Activated T-helper 2 cell treated with anti-CD3 and anti-CD28 coated beads, Interferon-gamma antibody, Interleukin-2, Interleukin-4, amounts not matched to agents 10 μg/mL and 5 μg/mL and 100 μg/mL, durations not matched to agents 14 hours and 24 hours and 36 hours (primary cell): ENCODE data around the gene NKAP. TPM values are rescaled to one million over a fixed set of nuclear protein-coding genes. Genes with fewer than 3 reads are reported as not detected.
"Not testable (repeated sequence)": the region's sequence is repeated elsewhere in the genome, so short reads cannot be mapped to it uniquely, and the experiment has no call there.

ENCODE experiments used
- DNase-seq: peaks from one replicate; pipeline ENCODE4 v3.0.0; 2021; ENCODE audit warnings: low spot score
- H3K27ac Mint-ChIP-seq: one replicate; pipeline ENCODE4 v1.8.0; 2021; ENCODE audit warnings: mixed read lengths
- H3K27me3 Mint-ChIP-seq: one replicate; pipeline ENCODE4 v1.8.0; 2021; ENCODE audit warnings: low read depth, mixed read lengths
- H3K36me3 Mint-ChIP-seq: one replicate; pipeline ENCODE4 v1.8.0; 2021; ENCODE audit warnings: low read depth, mixed read lengths
- H3K4me1 Mint-ChIP-seq: one replicate; pipeline ENCODE4 v1.8.0; 2021; ENCODE audit warnings: low read depth, mixed read lengths
- H3K4me3 Mint-ChIP-seq: one replicate; pipeline ENCODE4 v1.8.0; 2021; ENCODE audit warnings: low read depth, mild to moderate bottlenecking, moderate library complexity, mixed read lengths
- H3K9me3 Mint-ChIP-seq: one replicate; pipeline ENCODE4 v1.8.0; 2021; ENCODE audit warnings: mixed read lengths
- intact Hi-C: fragments of 100-400 bp; cut with micrococcal nuclease; formaldehyde crosslinking; loops from one replicate; pipeline ENCODE4 v1.15.1; 2023
- total RNA-seq: library from RNA; stranded (reverse); gene quantifications from 2 replicates; pipeline ENCODE4 v1.2.3, GENCODE V29; 2022

NKAP gene
- total RNA-seq, 1 donor from 2014 or later: 10.4 TPM

DNA sequence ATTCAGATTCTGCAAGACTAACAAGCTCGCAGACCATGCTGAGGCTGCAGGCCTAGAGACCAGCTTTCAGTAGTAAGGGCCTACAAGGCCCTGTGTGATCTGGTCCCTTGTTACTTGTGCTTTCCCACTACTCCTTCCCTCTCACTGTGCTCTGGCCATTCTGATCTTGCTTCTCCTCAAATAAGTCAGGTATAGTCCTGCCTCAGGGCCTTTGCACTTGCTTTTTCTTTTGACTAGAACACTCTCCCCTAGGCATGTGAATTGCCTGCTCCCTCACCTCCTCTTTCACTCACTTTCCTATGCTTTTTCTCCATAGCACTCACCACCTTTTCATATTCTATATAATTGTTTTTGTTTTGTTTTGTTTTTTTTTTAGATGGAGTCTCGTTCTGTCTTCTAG, 25.7 kb downstream of the NKAP start:
- intact Hi-C loops: no loop called here
- no peak for DNase-seq
- no peaks in the 10 kb centered on the region for H3K9me3 Mint-ChIP-seq
- no peak overlapping the region for H3K27ac Mint-ChIP-seq
- H3K36me3 Mint-ChIP-seq: peaks cover under 1% of the 10 kb centered on the region
- no peaks in the 10 kb centered on the region for H3K27me3 Mint-ChIP-seq
- H3K4me1 Mint-ChIP-seq: no peaks in the 10 kb centered on the region
- H3K4me3 Mint-ChIP-seq: no peak overlapping the region

DNA sequence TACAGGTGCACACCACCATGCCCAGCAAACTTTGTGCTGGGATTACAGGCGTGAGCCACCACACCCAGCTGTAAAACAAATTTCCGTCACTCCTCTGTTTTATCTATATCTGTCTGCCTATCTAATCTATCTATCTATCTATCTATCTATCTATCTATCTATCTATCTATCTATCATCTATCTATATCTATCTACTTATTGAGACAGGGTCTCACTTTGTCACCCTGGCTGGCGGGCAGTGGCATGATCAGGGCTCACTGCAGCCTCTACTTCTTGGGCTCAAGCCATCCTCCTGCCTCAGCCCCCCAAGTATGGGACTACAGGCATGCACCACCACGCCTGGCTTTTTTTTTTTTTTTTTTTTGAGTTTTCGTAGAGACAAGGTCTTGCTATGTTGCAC, 27.2 kb downstream of the NKAP start:
- H3K27ac Mint-ChIP-seq: no peak overlapping the region
- intact Hi-C loops: no loop called here
- H3K36me3 Mint-ChIP-seq: no peaks in the 10 kb centered on the region
- H3K27me3 Mint-ChIP-seq: no peaks in the 10 kb centered on the region
- H3K4me3 Mint-ChIP-seq: no peak overlapping the region
- no peaks in the 10 kb centered on the region for H3K4me1 Mint-ChIP-seq
- no peak for DNase-seq
- H3K9me3 Mint-ChIP-seq: no peaks in the 10 kb centered on the region

DNA sequence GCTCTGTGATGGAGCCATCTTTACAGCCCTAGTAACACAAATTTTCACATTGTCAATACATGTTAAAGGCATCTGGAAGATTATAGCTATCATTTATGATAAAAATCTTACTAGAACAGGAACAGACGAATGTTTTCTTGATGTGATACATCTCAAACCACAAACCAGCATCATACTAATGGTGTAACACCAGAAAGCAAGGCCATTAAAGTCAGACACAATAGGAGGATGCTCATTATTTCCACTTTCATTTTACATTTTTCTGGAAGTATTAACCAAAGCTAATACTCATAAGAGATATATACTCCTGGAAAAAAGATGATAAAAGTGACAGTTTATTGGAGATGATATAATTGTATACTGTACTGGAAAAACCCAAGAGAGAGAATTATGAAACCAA, 42.6 kb downstream of the NKAP start:
- H3K27me3 Mint-ChIP-seq: no peaks in the 10 kb centered on the region
- no peak for DNase-seq
- H3K36me3 Mint-ChIP-seq: no peaks in the 10 kb centered on the region
- no peaks in the 10 kb centered on the region for H3K9me3 Mint-ChIP-seq
- H3K4me1 Mint-ChIP-seq: peaks cover 5% of the 10 kb centered on the region
- no peak overlapping the region for H3K4me3 Mint-ChIP-seq
- intact Hi-C loops: no loop called here
- no peak overlapping the region for H3K27ac Mint-ChIP-seq

DNA sequence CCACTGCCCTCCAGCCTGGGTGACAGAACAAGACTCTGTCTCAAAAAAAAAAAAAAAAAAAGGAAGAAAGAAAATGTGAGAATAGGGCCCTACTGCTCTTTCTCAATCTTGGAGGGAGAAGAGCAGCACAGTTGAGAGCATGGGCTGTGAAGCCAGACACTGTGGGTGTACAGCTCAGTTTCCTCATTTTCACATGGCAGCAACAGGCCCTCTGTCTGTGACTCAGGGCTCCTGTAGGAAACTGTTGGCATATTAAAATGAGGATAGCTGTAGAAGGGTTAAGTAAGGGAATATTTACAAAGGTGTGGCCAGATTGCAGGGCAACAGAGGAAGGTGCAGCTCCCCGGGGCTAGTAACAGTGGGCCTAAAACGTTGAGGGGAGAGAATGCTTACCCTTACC, 44.4 kb downstream of the NKAP start:
- Mint-ChIP-seq H3K4me3 (no peak overlapping the region), H3K27ac (no peak overlapping the region), H3K9me3 (no peaks in the 10 kb centered on the region), H3K4me1 (peaks cover 5% of the 10 kb centered on the region), H3K36me3 (no peaks in the 10 kb centered on the region), H3K27me3 (no peaks in the 10 kb centered on the region)
- intact Hi-C loops: no loop called here
- DNase-seq: no peak

DNA sequence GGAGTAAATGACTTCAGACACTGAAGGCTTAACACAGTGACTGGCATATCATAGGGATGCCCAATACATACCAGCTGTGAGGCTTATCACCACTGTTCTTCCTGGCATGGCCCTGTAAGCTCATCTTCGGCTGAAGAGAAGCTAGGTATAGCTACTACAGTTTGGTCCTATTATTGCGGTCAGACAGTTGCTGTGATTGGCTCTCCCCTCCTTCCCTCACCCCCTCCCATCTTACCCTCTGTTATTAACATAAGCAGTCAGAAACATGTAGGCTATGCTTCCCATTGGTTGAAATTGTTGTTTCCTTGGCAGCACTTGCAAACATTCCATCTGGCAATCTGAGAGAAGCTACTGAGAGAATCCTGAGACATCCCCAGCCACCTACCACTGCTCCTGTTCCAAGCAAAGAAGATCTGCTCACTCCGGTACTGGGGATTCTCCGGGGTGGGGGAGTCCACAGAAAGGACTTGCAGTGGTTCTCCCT, 47.7 kb downstream of the NKAP start, which contains the start of gene AKAP14:
Gene AKAP14 (plus strand): TSS at position 51 of the 484 bp plus-strand sequence. CDS start 7,331 bp downstream, outside the sequence.
- Mint-ChIP-seq H3K9me3 (no peaks in the 10 kb centered on the region), H3K36me3 (no peaks in the 10 kb centered on the region), H3K27ac (no peak within 1 kb of the TSS), H3K4me3 (no peak within 1 kb of the TSS), H3K27me3 (no peaks in the 10 kb centered on the region), H3K4me1 (peaks cover 3% of the 10 kb centered on the region)
- intact Hi-C loops: no loop called here
- no peak for DNase-seq

DNA sequence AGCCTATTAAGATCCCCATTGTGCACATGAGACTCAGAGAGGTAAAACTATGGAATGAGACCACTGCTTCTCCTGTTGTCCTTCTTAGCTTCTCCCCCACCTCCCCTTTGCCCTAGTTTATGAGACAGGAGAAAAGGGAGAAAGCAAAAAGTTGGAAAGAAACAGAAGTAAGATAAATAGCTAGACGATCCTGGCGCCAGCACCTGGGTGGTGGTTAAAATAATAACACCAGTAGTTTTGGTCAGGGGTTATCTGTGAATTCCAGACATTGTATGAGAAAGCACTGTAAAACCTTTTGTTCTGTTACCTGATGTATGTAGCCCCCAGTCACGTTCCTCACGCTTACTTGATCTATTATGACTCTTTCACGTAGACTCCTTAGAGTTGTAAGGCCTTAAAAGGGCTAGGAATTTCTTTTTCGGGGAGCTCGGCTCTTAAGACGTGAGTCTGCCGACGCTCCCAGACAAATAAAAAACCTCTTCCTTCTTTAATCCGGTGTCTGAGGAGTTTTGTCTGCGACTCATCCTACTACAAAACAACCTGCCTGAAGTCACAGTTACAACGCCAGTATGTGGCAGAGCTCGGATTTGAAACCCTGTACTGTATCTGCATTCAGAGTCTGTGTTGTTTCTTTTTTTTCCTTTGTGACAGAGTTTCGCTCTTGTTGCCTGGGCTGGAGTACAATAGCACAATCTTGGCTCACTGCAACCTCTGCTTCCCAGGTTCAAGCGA, 51.4 kb downstream of the NKAP start:
- H3K36me3 Mint-ChIP-seq, DNase-seq, H3K27me3 Mint-ChIP-seq, H3K4me1 Mint-ChIP-seq, H3K4me3 Mint-ChIP-seq, H3K9me3 Mint-ChIP-seq, intact Hi-C loops, H3K27ac Mint-ChIP-seq: not testable (repeated sequence)

DNA sequence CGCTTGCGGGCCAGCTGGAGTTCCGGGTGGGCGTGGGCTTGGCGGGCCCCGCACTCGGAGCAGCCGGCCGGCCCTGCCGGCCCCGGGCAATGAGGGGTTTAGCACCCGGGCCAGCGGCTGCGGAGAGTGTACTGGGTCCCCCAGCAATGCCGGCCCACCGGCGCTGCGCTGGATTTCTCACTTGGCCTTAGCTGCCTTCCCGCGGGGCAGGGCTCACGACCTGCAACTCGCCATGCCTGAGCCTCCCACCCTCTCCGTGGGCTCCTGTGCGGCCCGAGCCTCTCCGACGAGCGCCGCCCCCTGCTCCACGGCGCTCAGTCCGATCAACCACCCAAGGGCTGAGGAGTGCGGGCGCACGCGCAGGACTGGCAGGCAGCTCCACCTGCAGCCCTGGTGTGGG, 52.9 kb downstream of the NKAP start:
- H3K27me3 Mint-ChIP-seq, DNase-seq, intact Hi-C loops, H3K9me3 Mint-ChIP-seq, H3K36me3 Mint-ChIP-seq, H3K27ac Mint-ChIP-seq, H3K4me1 Mint-ChIP-seq, H3K4me3 Mint-ChIP-seq: not testable (repeated sequence)

DNA sequence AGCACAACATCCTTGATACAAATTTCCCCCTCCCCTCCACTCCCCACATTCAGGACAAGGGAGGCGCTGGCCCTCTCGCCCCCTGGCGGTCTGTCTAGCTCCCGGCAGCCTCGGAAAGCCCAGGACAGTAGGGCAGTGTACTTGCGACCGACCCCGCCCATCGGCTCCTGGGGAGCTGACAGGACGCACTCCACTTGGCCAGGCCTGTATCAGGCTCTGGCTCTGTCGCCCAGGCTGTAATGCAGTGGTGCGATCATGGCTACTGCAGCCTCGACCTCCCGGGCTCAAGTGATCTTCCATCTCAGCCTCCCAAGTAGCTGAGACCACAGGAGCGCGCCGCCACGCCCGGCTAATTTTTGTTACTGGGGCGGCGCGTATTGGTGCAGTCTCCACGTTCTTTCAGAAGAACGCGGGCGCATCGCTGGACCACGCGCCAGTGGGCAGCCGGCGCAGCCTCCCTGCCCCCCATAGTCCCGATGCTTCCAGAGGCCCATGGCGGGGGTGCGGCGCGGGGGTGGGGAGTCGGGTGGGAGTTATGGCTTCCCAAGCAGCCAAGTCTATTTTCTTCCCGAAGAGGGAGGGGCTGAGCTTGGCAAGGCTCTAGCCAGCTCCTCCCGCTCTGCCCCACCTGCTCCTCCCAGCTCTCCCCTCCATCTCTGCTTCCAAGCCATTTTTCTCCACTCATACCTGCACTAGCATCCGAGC, 55.7 kb downstream of the NKAP start:
- H3K27ac Mint-ChIP-seq: no peak overlapping the region
- H3K27me3 Mint-ChIP-seq: no peaks in the 10 kb centered on the region
- no peaks in the 10 kb centered on the region for H3K36me3 Mint-ChIP-seq
- peaks cover 4% of the 10 kb centered on the region for H3K4me1 Mint-ChIP-seq
- intact Hi-C loops: loop anchor here (10.0 kb wide), 1 partner anchor 403 kb away; no protein-coding TSS in a partner anchor
- H3K4me3 Mint-ChIP-seq: peak overlapping the region; percentile 45
- H3K9me3 Mint-ChIP-seq: no peaks in the 10 kb centered on the region
- DNase-seq: peak; percentile 52

DNA sequence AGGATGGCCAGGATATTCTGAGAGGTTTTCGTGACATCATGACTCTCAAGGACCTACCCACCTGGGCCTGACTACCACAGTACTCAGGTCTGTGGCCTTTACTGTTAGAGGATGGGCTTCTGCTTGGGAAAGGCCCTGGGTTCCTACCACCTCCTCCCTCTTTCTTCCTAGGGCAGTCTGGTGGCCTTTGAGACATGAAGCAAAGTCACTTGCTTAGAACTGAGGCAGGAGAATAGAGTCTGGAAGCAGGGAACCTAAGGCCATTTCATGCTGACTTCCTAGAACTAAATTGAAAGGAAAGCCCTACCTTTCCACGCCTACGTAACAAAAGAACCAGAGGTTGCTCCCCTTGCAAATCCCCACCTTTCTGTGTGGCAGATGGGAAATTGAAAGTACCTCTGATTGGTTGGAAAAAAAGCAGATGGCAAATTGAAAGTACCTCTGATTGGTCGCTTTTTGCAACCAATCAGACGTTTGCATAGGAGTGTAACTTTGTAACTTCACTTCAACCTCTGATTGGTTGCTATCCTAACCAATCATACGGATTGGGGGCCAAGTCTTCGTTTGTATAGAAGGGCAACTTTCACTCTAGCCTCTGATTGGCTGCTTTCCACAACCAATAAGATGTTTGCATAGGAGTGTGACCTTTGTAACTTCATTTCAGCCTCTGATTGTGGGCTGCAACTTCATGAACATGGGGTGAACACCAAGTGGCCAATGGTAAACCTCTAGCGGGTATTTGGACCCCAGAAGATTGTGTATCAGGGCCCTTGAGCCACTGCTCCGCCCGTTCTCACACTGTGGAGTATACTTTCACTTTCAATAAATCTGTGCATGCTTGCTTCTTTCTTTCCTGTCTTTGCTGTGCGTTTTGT, 57.8 kb downstream of the NKAP start:
- Mint-ChIP-seq H3K36me3 (no peaks in the 10 kb centered on the region), H3K4me3 (no peak overlapping the region), H3K9me3 (no peaks in the 10 kb centered on the region), H3K27me3 (no peaks in the 10 kb centered on the region), H3K27ac (no peak overlapping the region), H3K4me1 (peaks cover 4% of the 10 kb centered on the region)
- no peak for DNase-seq
- intact Hi-C loops: loop anchor here (10.0 kb wide), 1 partner anchor 401 kb away; no protein-coding TSS in a partner anchor

DNA sequence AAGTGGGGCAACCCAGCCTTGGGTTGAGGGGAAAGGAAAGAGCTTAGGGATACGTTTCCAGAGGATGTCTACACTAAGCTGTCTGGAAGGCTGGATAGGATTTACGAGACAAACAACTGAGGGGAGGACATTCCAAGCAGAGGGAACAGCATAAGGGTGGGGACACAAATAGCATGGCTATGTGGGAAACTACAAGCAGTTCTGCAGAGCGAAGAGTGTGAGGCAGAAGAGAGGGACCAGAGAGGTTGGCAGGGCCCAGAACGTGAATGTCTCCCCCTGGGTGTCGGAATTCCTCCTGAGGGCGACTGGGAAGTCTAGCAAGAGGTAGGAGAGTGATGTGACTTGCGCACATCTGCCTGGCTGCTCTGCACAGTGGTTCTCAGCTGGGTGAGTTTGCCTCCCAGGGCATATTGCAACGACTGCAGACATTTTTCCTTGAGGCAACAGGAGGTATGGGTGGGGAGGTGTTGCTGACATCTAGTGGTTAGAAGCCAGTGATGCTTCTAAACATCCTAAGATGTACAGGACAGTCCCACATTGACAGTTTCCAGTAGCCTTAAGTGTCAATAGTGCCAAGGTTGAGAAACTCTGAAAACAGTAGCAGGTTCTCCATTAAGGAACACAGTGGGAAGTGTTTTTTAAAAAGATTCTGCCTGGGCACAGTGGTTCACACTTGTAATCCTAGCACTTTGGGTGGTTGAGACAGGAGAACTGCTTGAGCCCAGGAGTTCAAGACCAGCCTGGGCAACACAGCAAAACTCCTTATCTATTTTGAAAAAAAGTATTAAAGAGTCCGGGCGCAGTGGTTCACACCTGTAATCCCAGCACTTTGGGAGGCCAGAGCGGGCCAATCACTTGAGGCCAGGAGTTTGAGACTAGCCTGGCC, 62.8 kb downstream of the NKAP start:
- intact Hi-C loops: loop anchor here (10.0 kb wide), 1 partner anchor 396 kb away; no protein-coding TSS in a partner anchor
- no peak for DNase-seq
- H3K27ac Mint-ChIP-seq: peak overlapping the region; percentile 6
- no peaks in the 10 kb centered on the region for H3K27me3 Mint-ChIP-seq
- no peak overlapping the region for H3K4me3 Mint-ChIP-seq
- H3K9me3 Mint-ChIP-seq: no peaks in the 10 kb centered on the region
- H3K4me1 Mint-ChIP-seq: peaks cover 9% of the 10 kb centered on the region
- peaks cover 20% of the 10 kb centered on the region for H3K36me3 Mint-ChIP-seq

DNA sequence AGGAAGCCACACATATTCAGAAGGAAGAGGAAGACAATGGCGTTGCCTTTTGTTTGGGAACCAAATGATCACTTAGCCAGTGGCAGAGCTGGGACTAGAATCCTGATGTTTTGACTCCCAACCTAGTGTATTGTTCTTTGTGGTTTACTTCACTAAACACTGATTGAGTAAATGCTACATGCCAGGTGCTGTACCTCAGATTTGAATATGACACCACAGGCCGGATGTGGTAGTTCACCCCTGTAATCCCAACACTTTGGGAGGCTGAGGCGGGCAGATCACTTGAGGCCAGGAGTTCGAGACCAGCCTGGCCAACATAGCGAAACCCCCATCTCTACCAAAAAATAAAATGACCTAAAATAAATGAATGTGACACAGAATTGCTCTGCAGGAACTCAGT, 63.5 kb downstream of the NKAP start:
- no peaks in the 10 kb centered on the region for H3K9me3 Mint-ChIP-seq
- peaks cover 9% of the 10 kb centered on the region for H3K4me1 Mint-ChIP-seq
- intact Hi-C loops: loop anchor here (10.0 kb wide), 1 partner anchor 395 kb away; no protein-coding TSS in a partner anchor
- H3K27ac Mint-ChIP-seq: peak overlapping the region; percentile 6
- H3K27me3 Mint-ChIP-seq: no peaks in the 10 kb centered on the region
- no peak for DNase-seq
- H3K36me3 Mint-ChIP-seq: peaks cover 20% of the 10 kb centered on the region
- H3K4me3 Mint-ChIP-seq: no peak overlapping the region

DNA sequence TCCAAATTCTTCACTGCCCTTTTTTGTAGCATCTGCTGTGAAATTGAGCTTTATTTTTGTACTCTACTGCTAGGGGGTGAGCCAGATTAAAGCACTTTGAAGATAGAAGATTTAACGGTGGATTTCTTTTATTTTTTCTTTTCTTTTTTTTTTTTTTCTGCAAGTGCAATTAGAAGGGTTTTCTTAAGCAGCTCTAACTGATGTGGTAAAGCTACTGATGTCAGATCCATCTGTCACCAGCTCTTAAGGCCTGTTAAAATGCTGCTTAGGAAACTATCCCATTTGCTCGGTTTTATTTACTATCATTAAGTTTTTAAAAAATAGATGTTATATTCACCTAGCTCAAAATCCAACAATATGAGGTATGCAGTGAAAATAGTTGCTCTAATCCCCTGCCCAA, 64.8 kb downstream of the NKAP start:
- Mint-ChIP-seq H3K4me3 (no peak overlapping the region), H3K9me3 (no peaks in the 10 kb centered on the region), H3K36me3 (peaks cover 22% of the 10 kb centered on the region), H3K27ac (no peak overlapping the region), H3K27me3 (no peaks in the 10 kb centered on the region), H3K4me1 (peaks cover 9% of the 10 kb centered on the region)
- DNase-seq: no peak
- intact Hi-C loops: no loop called here
